Endothelial cell of umbilical vein (primary cell): ENCODE results near the gene PPTC7. TPM values are rescaled to one million over a fixed set of nuclear protein-coding genes. Genes with fewer than 3 reads are reported as not detected.

ENCODE experiments used
- BruUV-seq: library from RNA; stranded (reverse); fragments of 400-500 nt; replicated peaks from 2 replicates; lab custom pipeline; 2021; lab: Mats Ljungman, UMichigan
- CTCF ChIA-PET: fragments of 300-600, 350-600 bp; sonication (Branson Sonifier 250); formaldehyde crosslinking; loops from one replicate; lab custom pipeline; 2021; ENCODE audit warnings: antibody characterized with exemption, inconsistent platforms; lab: Charles Lee
- POLR2A ChIA-PET: fragments of 300-600, 350-600 bp; sonication (Branson Sonifier 250); formaldehyde crosslinking; loops from one replicate; lab custom pipeline; 2021; ENCODE audit warnings: antibody characterized with exemption, inconsistent platforms; lab: Charles Lee
- DNase-seq: peaks from one replicate; pipeline ENCODE4 v3.0.0-alpha.2; 2011; ENCODE audit warnings: low read depth, low spot score
- FAIRE-seq: peaks from 2 replicates; lab custom pipeline; 2011; peaks lifted over from hg19 to GRCh38; lab: Jason Lieb, UNC
- H2AFZ ChIP-seq: 2 replicates; pipeline ENCODE4 v1.6.0; 2012; ENCODE audit warnings: low read depth, low read length, control low read depth, inconsistent platforms
- H3K27ac ChIP-seq: 2 replicates; pipeline ENCODE4 v1.5.1; 2011; ENCODE audit warnings: low read depth, mild to moderate bottlenecking, control low read depth, low read length, moderate library complexity; ENCODE audit not compliant: insufficient read depth
- H3K27me3 ChIP-seq, 2 experiments: 2 replicates each; pipeline versions ENCODE4 v1.6.0 to v1.6.1; 2011; ENCODE audit warnings: low read length in 2 of 2, mixed read lengths in 1 of 2; ENCODE audit not compliant: control insufficient read depth in 2 of 2, insufficient read depth in 2 of 2
- H3K36me3 ChIP-seq, 2 experiments: 2 replicates in 1 of 2; 3 replicates in 1 of 2; pipeline ENCODE4 v1.5.1; 2011; ENCODE audit warnings: low read length in 2 of 2, mild to moderate bottlenecking in 1 of 2, moderate library complexity in 1 of 2; ENCODE audit not compliant: control insufficient read depth in 2 of 2, insufficient read depth in 2 of 2; ENCODE audit errors: extremely low read depth in 1 of 2
- H3K4me1 ChIP-seq: 3 replicates; pipeline ENCODE4 v1.5.1; 2011; ENCODE audit warnings: mild to moderate bottlenecking, low read length; ENCODE audit not compliant: control insufficient read depth, insufficient read depth; ENCODE audit errors: extremely low read depth
- H3K4me2 ChIP-seq: 2 replicates; pipeline ENCODE4 v1.6.1; 2011; ENCODE audit warnings: low read length, control low read depth, mixed read lengths; ENCODE audit not compliant: insufficient read depth
- H3K4me3 ChIP-seq, 3 experiments: fragments of 200-600 bp in 1 of 3; sonication (generic), shearing (Covaris generic) in 1 of 3; replicated peaks in 1 of 3; 2 replicates each; pipeline ENCODE4 v1.5.1; 2011 to 2016; ENCODE audit warnings: control low read depth in 3 of 3, low read length in 3 of 3, mild to moderate bottlenecking in 2 of 3, inconsistent platforms in 1 of 3, low read depth in 1 of 3, moderate library complexity in 1 of 3; ENCODE audit not compliant: insufficient read depth in 1 of 3
- H3K79me2 ChIP-seq: 2 replicates; pipeline ENCODE4 v1.6.0; 2012; ENCODE audit warnings: low read length, inconsistent platforms; ENCODE audit not compliant: control insufficient read depth, insufficient read depth
- H3K9ac ChIP-seq: replicated peaks from 2 replicates; pipeline ENCODE3; 2011; ENCODE audit warnings: low read length, control low read depth; ENCODE audit not compliant: insufficient read depth; ENCODE audit errors: extremely low read depth
- H3K9me1 ChIP-seq: replicated peaks from 3 replicates; pipeline ENCODE4 v1.6.0; 2011; ENCODE audit warnings: mild to moderate bottlenecking, low read length; ENCODE audit not compliant: control insufficient read depth, insufficient read depth; ENCODE audit errors: extremely low read depth
- H3K9me3 ChIP-seq: replicated peaks from 2 replicates; pipeline ENCODE4 v1.5.1; 2012; ENCODE audit warnings: low read length, inconsistent platforms; ENCODE audit not compliant: control insufficient read depth, insufficient read depth
- H4K20me1 ChIP-seq: replicated peaks from 2 replicates; pipeline ENCODE3; 2011; ENCODE audit warnings: mild to moderate bottlenecking, low read length; ENCODE audit not compliant: control insufficient read depth, insufficient read depth; ENCODE audit errors: extremely low read depth
- CTCF ChIP-seq, 2 donors: IDR thresholded peaks; 1 replicate in 1 of 2; 2 replicates in 1 of 2; pipeline ENCODE4 v1.5.1; 2011; ENCODE audit warnings: low read length in 2 of 2, mild to moderate bottlenecking in 2 of 2, moderate library complexity in 2 of 2, control low read depth in 1 of 2, inconsistent platforms in 1 of 2, low read depth in 1 of 2; ENCODE audit not compliant: insufficient read depth in 1 of 2; ENCODE audit errors: extremely low read depth in 1 of 2
- EZH2 ChIP-seq: IDR thresholded peaks from 2 replicates; pipeline ENCODE4 v1.6.1; 2012; ENCODE audit warnings: borderline replicate concordance, low read depth, mild to moderate bottlenecking, moderate library complexity, low read length, inconsistent platforms; ENCODE audit not compliant: severe bottlenecking
- FOS ChIP-seq: IDR thresholded peaks from 2 replicates; pipeline ENCODE4 v1.6.1; 2011; ENCODE audit warnings: mild to moderate bottlenecking, low read length, moderate library complexity, borderline replicate concordance; ENCODE audit not compliant: insufficient read depth
- GATA2 ChIP-seq: IDR thresholded peaks from 2 replicates; pipeline ENCODE4 v1.7.0; 2011; ENCODE audit warnings: low read depth, mild to moderate bottlenecking, moderate library complexity, mixed read lengths, low read length; ENCODE audit not compliant: insufficient read length, insufficient read depth
- JUN ChIP-seq: IDR thresholded peaks from 2 replicates; pipeline ENCODE4 v1.6.1; 2011; ENCODE audit warnings: borderline replicate concordance, low read depth; ENCODE audit not compliant: insufficient read length, insufficient read depth
- MAX ChIP-seq: IDR thresholded peaks from 2 replicates; pipeline ENCODE4 v1.6.1; 2011; ENCODE audit not compliant: insufficient read depth, insufficient read length
- MYC ChIP-seq: IDR thresholded peaks from one replicate; pipeline ENCODE4 v1.6.1; 2011; ENCODE audit warnings: mild to moderate bottlenecking, low read depth, low read length
- POLR2A ChIP-seq: IDR thresholded peaks from 2 replicates; pipeline ENCODE4 v1.6.1; 2012; ENCODE audit warnings: low read depth, mild to moderate bottlenecking, control low read depth, low read length
- POLR2AphosphoS5 ChIP-seq: IDR thresholded peaks from 2 replicates; pipeline ENCODE4 v1.6.1; 2012; ENCODE audit warnings: low read depth, mild to moderate bottlenecking, control low read depth, low read length, moderate library complexity; ENCODE audit not compliant: insufficient read depth
- dilution Hi-C: fragments of 300-500 bp; cut with MboI; formaldehyde crosslinking; loops from one replicate; pipeline ENCODE4 v1.15.0; 2019; ENCODE audit warnings: low sequenced_read_pairs; ENCODE audit not compliant: extremely low pct_ligation_motif_present
- intact Hi-C: fragments of 100-400 bp; cut with micrococcal nuclease; formaldehyde crosslinking; loops from one replicate; pipeline ENCODE4 v1.10.0; 2022
- polyA plus RNA-seq, 4 experiments: library from polyadenylated mRNA; depleted of rRNA in 3 of 4; stranded (reverse) in 3 of 4; unstranded in 1 of 4; fragments of >200 nt; gene quantifications; 2 replicates each; pipeline versions ENCODE4 v1.2.1 to v1.2.3, GENCODE V29; 2011 to 2012; ENCODE audit warnings: missing spikeins in 1 of 4
- total RNA-seq: library from RNA; stranded (reverse); gene quantifications from 2 replicates; pipeline ENCODE4 v1.2.3, GENCODE V29; 2021

Gene PPTC7
- total and polyA plus RNA-seq, 2 donors (not counting 3 experiments of a cell fraction or from before 2014, with no cell fraction given), result 8.4 to 15.2 TPM

GRCh38 chr12:110536834-110537604 is 46.1 kb downstream of the PPTC7 start:
- ChIA-PET POLR2A (no interaction called here), CTCF (interaction anchor here (1.1 kb wide), 1 partner anchor 63 kb away, joined by 3 read pairs; no protein-coding TSS in a partner anchor)
- Histone ChIP-seq H3K36me3 (peaks cover 7 to 9% of the 10 kb centered on the region in 2 experiments), H2AFZ (no peak overlapping the region), H3K79me2 (peaks cover 12% of the 10 kb centered on the region), H3K4me2 (no peak overlapping the region), H3K9me1 (no peaks in the 10 kb centered on the region), H3K27me3 (no peaks in the 10 kb centered on the region), H3K9ac (no peak overlapping the region), H3K4me1 (peaks cover 15% of the 10 kb centered on the region), H3K9me3 (no peaks in the 10 kb centered on the region), H3K4me3 (no peak overlapping the region), H3K27ac (no peak overlapping the region), H4K20me1 (no peaks in the 10 kb centered on the region)
- intact Hi-C loops, result no loop called here
- no peak for FAIRE-seq
- dilution Hi-C loops, result no loop called here
- TF ChIP-seq FOS, result no peak
- BruUV-seq, result no TSS peak
- DNase-seq, result no peak

GRCh38 chr12:110534811-110535210 is 48.3 kb downstream of the PPTC7 start:
- Histone ChIP-seq H3K27ac (no peak overlapping the region), H3K27me3 (no peaks in the 10 kb centered on the region), H4K20me1 (no peaks in the 10 kb centered on the region), H3K9me3 (no peaks in the 10 kb centered on the region), H3K4me3 (no peak overlapping the region), H3K9ac (no peak overlapping the region), H3K79me2 (peaks cover 11% of the 10 kb centered on the region), H3K9me1 (no peaks in the 10 kb centered on the region), H3K4me1 (peaks cover 9% of the 10 kb centered on the region), H2AFZ (no peak overlapping the region), H3K36me3 (peaks cover 7 to 9% of the 10 kb centered on the region in 2 experiments), H3K4me2 (no peak overlapping the region)
- FAIRE-seq (peak; percentile 18), DNase-seq (no peak)
- ChIA-PET POLR2A (no interaction called here), CTCF (no interaction called here)
- no TSS peak for BruUV-seq
- TF ChIP-seq POLR2A (no peak), GATA2 (no peak), CTCF (IDR thresholded peaks at IDR 0.05; ENCODE audit: extremely low read depth in 1 of 2, insufficient read depth in 1 of 2, low read depth in 1 of 2, low read length in 2 of 2) (no peak), EZH2 (no peak), FOS (no peak), POLR2AphosphoS5 (no peak), MAX (no peak), JUN (no peak), MYC (no peak)
- dilution Hi-C loops, result no loop called here
- intact Hi-C loops, result no loop called here
